GM11168 (cell line): Measurements from ENCODE around the gene BRD1.
"Not testable (repeated sequence)": the region's sequence is repeated elsewhere in the genome, so short reads cannot be mapped to it uniquely, and the experiment has no call there.

Source experiments
- in situ Hi-C: fragments of 300-500 bp; cut with MboI; formaldehyde crosslinking; loops from one replicate; pipeline ENCODE4 v1.12.0; 2022; ENCODE audit warnings: low sequenced_read_pairs; ENCODE audit not compliant: unreplicated experiment

The BRD1 gene

DNA sequence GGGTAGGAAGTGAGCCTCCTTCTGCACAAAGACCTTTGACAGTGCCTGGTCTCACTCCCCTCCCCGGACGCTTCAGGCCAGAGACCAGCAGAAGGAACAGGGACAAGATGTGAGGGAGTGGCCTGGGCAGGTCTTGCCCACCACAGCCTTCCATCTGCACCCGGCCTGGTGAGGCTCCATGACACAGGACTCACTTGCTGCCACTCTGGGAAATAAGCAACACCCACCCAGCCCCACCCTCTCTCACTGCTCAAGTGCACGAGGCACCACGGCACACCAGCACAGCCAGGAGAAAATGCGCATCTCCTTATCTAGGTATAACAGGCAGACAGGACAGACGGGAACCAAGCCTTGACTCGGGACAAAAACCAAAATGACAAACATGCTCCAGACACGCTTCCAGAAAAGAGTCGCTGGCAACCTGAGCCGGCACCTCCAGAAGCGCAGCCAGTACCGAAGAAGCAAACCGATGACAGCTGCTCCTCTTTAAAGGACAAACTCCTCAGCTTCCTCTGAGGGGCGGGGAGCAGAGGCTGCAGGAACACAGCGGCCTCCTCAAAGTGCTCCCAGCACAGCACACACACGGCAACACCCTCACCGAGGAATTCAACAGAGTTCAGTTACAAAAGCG lies 41.7 kb downstream of the BRD1 start:
- in situ Hi-C loops, result no loop called here

DNA sequence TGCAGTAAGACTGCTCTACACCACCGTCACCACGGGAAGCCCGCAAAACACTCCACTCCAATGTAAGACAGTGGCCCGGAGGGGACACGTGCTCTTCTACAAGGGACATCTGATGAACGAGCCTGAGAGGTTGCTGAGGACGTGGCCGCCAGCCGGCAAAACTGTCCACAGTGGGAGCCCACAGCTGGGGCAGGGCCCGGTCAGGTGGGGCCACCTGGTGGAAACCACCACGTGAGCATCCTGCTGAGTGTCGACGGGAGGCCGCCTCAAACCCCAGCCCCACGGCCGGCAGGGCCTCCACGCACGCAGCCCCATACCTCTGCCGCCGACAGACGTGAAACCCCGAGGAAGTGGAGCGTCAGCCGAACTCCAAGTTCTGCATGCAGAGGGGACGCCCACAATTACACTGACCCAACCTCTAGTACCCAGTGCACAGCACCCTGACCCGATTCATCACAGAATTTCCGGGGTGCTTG lies 42.6 kb downstream of the BRD1 start:
- in situ Hi-C loops, result no loop called here

DNA sequence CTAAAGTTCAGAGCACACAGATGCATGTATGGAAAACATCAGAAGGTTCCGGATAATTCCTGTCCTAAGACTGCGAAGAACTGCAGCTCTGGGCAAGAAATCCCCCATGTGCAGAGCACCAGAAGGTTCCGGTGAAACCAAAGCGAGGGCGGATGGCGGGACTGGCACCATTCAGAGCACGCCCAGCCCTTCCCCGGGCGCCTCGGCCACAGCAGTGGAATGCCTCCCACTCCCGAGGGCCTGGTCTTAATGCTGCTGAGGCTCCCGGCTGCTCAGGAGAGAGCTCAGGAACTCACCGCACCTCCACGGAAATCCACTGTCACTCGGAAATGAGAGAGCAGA lies 43.1 kb downstream of the BRD1 start:
- in situ Hi-C loops, result no loop called here

DNA sequence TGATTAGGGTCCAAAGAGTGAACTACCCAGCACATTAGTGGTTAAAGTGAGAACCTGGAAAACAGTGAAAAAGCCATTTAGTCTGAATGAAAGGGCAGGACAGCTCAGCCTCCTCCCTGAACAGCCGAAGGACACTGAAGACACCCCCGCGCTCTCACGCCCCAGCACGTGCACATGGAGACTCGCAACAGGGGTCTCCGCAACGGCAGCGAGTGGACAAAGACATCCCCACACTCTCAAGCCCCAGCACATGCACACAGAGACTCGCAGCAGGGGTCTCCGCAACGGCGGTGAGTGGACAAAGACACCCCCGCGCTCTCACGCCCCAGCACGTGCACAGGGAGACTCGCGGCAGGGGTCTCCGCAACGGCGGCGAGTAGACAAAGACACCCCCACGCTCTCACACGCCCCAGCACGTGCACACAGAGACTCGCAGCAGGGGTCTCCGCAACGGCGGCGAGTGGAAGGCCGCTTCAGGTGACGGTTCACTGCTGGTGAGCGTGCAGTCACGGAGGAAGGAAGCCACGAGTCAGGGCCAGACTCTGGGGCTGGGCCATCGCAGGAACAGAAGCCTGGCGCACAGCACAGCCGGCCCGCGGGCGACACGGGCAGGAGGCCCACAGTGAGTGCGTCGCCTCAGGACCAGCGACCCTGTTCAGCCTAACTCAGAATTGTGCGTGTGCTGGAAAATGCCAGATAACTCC lies 43.6 kb downstream of the BRD1 start:
- in situ Hi-C loops, result no loop called here

DNA sequence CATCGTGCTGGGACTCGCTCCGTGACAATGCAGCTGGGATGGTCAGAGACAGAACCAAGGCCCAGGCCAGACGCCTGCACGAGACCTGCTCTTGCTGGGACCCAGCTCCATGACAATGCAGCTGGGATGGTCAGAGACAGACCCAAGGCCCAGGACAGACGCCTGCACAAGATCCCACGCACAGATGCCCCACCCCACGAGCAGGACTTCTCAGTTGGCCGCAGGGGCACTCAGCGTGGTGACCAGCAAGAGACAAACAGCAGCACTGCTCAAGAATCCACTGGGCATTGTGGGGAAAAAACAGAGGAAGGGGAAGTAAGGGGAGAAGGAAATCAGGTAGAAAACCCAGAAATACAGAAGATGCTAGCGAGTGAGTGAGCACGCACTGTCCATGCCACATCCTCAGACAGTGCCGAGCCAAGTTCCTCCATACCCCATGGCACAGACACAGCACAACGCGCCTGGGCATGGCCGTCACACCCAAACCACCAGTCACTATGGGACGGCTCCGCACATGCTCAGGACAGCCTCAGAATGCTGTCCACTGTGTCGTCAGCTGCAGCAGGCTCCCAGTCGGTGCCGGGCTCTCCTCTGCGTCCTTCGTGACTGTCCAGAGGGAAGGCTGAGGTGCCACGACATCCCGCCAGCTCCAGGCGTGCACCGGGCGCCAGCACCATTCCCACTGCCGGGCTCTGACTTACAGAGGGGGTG lies 44.5 kb downstream of the BRD1 start:
- in situ Hi-C loops, result no loop called here

DNA sequence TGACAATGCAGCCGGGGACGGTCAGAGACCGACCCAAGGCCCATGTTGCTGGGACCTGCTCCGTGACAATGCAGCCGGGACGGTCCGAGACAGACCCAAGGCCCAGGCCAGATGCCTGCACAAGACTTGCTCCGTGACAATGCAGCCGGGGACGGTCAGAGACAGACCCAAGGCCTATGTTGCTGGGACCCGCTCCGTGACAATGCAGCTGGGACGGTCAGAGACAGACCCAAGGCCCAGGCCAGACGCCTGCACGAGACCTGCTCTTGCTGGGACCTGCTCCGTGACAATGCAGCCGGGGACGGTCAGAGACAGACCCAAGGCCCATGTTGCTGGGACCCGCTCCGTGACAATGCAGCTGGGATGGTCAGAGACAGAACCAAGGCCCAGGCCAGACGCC lies 45.8 kb downstream of the BRD1 start:
- in situ Hi-C loops, result not testable (repeated sequence)

DNA sequence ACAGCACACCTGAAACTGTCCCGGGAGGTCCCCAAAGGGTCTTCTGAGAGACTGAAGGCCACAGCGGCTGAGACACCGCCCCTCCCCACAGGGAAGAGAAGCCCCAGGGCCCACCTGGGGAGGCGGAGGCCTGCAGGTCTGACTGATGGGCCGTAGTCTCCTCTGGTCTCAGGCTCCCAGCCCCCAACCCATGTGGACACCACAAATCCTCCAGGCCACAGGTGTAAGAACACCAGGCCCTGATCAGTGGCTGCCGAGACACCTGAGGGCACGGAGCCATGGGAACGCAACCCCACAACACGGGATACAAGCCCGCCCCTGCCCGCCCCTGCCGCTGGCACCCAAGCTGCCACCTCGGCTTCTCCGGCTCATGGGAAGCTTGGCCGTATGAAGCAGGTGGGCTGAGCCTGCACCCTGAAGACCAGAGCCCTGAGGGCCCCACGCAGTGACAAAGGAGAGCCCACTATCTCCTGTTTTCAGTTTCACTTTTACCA lies 46.3 kb downstream of the BRD1 start:
- in situ Hi-C loops, result no loop called here

DNA sequence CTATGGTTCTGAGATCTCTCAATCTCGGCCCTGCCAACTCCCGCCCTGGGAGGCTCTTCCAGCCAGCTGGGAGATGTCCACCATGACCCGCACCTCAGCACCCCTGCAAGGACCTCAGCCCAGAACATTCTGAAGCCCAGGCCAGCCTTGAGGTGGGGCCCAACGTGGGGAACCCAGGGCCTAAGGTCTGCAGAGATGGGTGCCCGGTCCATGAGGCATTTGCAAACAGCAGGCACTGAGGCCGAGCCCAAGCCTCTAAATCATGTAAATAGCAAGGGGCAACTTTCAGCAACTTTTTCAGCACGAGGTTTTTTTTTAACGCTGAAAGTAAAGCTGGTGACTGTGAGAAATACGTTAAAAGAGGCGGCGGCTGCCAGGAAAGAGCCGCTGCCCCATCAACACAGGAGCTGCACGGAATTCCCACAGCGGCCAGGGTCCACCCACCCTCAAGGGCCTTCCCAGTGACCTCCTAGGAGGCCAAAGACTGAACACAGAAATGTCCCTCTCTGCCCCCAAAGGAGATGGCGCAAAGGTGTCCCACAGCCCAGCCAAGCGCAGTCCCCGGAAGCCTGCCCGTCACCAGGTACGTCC lies 46.9 kb downstream of the BRD1 start:
- in situ Hi-C loops, result no loop called here

DNA sequence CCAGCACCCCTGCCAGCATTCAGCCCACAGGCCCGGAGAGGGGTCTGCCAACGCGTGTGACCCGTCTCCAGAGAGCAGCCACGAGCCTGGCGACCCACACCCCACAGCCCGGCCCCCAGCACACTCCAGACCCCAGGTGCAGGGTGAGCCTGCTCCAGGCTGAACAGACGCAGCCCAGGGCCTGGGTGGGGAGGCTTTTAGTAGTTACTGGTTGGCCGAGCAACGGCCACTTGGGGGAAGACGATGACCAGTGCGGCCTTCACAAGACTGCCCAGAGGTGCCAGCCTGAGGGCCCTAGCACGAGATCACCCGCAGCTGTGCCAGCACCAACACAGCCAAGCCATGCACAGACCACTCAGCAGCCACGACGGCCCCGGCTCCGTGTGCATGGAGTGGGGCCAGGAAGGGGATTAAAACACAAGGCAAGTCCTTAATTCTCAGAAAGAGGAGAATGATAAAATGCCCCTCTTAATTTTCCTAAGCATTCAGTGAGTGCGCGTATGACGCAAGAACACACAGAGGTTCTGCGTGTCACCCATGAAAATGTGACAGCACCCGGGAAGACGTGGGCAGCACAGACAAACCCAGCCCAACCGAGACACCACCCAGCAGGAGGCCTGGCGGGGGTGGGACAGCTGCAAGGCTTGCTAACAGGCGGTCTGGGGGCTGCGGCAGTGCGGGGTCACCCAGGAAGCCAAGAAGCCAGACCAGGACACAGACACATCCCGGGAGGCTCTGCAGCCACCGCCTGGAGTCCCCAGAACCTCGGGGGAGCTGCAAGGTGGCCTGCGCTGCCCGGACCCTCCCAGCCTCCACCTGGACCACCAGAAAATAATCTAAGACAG lies 47.6 kb downstream of the BRD1 start:
- in situ Hi-C loops, result no loop called here

DNA sequence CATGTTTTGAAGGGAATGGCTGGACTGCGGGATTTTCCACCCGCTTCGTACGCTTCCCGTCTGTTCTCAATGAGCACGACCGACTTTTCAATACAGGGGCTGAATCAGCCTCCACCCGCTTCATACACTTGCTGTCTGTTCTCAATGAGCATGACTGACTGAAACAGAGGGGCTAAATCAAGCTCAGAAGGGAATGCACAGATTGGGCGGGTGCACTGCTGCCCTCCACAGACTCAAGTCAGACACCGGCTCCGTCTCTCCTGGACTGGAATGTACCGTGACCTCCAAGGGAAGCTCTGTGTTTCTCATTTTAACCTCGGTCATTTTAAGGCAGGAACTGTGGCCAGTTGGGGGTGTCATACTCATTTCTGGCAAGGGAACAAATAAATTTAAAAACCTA lies 48.5 kb downstream of the BRD1 start:
- in situ Hi-C loops, result no loop called here

DNA sequence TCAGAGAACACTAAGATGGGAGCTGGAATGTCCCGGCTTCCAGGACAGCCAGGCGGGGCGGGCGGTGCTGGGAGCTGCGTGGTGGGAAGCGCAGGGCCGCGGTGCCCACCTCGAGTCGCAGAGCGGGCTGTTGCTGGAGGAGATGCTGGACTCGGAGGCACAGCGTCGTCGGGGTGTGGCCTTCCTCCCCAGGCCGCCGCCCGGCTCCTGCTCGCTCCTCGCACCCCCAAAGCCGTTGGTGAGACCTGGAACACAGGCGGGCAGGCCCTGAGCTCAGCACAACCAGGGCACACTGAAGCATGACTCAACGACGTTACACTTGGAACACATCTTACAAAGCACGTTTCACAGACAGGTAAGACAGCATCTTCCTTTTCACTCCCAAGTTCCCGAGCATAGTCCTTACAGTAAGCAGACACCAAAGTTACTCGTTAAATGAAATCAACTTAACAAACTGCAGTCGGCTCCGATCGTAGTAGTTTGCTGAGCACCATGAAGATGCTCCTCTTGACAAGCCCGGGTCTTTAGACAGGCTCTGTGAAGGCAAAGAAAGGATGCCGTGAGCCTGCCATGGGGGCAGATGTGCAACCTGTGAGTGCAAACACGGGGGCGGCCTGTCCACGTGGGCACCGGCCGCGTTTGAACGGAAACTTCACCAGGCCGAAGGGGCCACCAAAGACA lies 50.0 kb downstream of the BRD1 start:
- in situ Hi-C loops, result no loop called here

DNA sequence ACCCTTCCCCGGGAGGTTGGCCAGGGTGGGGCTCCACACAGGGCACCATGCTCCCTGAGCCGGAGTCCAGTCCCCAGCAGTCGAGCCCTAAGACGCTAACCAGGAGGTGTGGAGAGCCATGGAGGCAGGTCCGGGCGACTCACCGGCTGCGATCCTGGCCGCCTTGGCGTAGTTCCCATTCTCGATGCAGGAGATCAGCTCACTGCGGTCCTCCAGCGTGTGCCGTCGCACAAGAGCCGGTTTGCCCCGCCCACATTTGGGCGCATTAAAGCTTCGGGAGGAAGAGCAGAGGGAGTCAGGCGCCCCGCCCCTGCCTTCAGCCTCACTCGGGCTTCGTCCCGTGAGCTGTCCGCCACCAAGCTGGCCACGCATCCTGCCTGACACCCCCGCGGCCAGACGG lies 50.8 kb downstream of the BRD1 start:
- in situ Hi-C loops, result no loop called here

DNA sequence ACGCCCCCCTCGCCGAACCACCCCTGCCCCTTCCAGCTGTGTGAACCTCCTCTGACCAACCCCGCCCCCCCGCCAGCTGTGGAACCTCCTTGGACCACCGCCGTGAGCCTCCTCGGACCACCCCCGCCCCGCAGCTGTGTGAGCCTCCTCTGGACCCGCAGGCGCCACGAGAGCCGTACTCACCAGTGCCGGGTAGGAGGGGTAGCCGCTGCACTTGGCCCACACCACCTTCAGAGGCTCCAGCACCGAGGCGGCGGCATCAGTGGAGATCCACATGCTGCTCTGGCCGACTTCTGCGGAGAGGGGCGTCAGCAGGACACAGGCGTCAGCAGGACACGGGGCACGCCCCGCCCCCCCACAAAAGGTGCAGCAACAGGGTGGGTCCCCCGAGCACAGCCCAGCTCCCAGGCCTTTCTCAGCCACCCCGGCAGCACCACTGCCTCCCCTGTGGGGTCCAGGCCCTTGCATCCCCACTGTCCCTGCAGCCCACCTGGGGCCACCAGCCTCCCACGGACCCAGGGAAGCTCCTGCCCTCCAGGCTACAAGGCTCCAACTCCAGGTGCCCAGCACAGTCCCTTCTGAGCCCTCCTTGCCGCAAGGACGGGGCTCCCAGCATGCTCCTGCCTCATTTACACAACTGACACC lies 51.7 kb downstream of the BRD1 start:
- in situ Hi-C loops, result no loop called here

DNA sequence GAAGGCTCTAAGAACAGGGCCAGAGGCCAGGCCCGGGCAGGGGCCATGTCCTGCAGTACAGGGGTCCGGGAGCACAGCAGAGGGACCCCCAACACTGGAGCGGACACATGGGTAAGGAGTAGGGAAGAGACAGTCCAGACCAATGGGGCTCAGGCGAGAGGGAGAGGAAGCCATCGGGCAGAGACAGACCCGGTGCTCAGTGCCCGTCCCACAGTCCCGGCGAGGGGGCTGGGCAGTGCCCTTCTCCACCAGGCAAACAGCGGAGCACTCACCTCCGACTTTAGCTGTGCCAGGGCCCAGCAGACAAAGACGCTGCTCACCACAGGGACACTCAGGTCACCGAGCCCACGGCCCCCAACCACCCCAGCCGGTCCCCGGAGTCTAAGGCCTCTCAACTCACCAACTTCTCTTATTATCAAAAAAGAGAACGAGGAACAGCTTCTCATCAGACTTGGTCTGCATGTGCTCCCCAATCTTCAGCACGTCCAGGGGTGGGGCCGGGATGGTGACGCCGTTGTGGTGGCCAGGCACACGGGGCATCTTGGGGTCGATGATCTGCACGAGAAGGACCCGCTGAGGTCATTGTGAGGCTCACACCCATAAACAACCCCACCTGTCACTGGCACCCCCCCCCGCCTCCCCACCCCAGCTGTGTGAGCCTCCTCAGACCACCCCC lies 52.3 kb downstream of the BRD1 start:
- in situ Hi-C loops, result no loop called here

DNA sequence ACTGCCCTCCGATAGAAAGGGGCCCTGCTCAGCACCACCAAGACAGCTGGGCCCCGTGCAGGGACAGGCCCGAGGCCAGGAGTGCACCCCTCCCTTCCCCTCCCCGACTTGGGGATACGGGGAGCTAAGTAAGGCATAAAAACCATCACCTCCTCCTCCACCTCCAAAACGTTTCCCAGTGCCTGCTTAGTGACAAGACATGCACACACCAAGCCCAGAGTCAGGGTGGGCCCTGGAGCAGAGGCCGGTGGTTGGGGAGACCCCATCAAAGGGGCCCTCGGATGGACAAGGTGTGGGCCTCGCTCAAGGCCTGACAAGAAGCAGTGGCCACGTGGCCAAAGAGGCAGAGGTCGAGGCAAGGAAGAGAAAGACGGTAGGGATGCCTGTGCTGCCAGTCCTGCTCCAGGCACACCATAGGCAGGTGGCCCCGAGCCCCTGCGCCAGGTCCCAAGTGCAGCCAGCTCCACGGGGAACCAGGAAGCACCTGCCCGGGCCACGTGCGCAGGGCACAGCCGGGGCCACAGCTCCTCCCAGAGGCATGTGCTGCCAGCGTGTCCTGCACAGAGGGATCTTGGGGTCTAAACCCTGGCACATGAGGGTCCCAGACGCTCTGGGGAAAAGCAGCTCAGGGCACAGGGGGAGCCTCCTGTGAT lies 53.0 kb downstream of the BRD1 start:
- in situ Hi-C loops, result loop anchor here (25.0 kb wide), 1 partner anchor 263 kb away; no protein-coding TSS in a partner anchor

DNA sequence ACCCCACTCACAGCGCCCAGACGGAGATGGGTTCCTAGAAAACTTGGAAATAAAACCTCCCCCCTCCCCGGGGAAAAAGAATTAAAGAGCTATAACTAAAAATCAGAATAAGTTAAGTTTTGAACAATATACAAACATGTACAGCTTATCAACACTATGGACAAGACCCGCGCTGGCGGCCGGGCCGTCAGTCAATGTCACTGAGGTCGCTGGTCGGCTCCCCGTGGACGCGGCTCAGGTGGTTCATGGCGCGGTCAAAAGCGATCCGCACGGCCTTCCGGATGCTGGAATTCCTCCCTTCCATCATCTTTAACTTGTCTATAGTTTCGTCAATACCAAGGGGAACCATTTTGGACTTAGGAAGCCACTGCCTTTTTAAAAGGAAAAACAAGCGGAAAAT lies 53.6 kb downstream of the BRD1 start:
- in situ Hi-C loops, result loop anchor here (25.0 kb wide), 1 partner anchor 263 kb away; no protein-coding TSS in a partner anchor

DNA sequence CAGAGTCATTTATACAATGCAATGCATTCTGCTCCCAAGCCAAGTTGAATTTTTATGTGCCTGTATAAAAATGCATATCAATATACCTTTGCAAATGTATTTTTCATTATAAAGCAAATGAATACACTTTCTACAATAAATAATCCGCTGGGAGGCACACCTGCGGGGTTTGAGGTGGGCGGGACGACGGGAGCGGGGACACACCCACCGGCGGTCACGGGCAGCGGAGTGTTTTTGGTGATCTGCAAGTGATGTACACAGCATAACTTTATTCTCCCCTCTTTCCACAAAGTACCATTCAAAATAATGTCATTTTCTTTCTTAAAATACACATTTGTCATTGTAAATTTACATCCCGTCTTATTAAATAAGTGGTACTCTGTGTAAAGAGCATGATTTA lies 54.1 kb downstream of the BRD1 start:
- in situ Hi-C loops, result loop anchor here (25.0 kb wide), 1 partner anchor 264 kb away; no protein-coding TSS in a partner anchor

DNA sequence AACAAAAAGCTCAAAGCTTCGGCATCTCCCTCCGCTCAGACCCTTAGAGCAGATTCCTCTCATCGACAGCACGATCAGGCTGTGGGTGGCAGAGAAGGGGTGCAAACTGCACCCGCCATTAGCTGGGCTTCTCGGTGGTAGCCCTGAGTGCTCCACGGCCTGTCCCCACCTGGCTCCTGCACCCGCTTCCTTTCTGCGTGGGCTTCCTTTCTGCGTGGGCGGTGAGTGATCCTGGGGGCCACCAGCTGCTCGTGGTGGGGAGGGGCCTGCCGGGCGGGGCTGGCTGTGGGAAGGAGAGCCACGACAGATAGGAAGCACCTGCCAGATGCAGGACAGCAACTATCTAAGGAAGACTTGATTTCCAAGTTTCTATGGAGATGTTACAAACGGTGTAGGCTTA lies 55.0 kb downstream of the BRD1 start:
- in situ Hi-C loops, result loop anchor here (25.0 kb wide), 1 partner anchor 265 kb away; no protein-coding TSS in a partner anchor
